SU-DHL-6 (cell line): ENCODE measurements around the gene LPCAT1.

ENCODE experiments used
- CTCF ChIP-seq: fragments of 200-600 bp; sonication (generic); IDR thresholded peaks from one replicate; pipeline ENCODE4 v1.5.1; 2017; ENCODE audit warnings: antibody characterized with exemption, mild to moderate bottlenecking, low read length, moderate library complexity; ENCODE audit not compliant: insufficient read depth, poor library complexity, severe bottlenecking
- EZH2phosphoT487 ChIP-seq: fragments of 200-600 bp; sonication (generic), shearing (Covaris generic); conservative IDR thresholded peaks from 2 replicates; pipeline ENCODE4 v1.6.1; 2018; ENCODE audit warnings: mild to moderate bottlenecking, antibody characterized with exemption, low read length, moderate library complexity, mixed read lengths

GRCh38 chr5:1551426-1552301, 27.9 kb upstream of the LPCAT1 start:
- TF ChIP-seq CTCF (no peak), EZH2phosphoT487 (no peak)
